PC-3 (cell line): ENCODE results near the gene JPT1.

ENCODE experiments used
- EZH2 ChIP-seq: fragments of 300-600 bp; sonication (generic); IDR thresholded peaks from one replicate; pipeline ENCODE4 v1.6.1; 2017; ENCODE audit warnings: antibody characterized with exemption, mild to moderate bottlenecking, low read length; ENCODE audit not compliant: unreplicated experiment
- TF ChIP-seq, protein P1 (sequence below): fragments of 300-600 bp; sonication (generic); conservative IDR thresholded peaks from 2 replicates; pipeline ENCODE4 v1.5.1; 2017; ENCODE audit warnings: antibody characterized with exemption, low read depth, mild to moderate bottlenecking, low read length

DNA sequence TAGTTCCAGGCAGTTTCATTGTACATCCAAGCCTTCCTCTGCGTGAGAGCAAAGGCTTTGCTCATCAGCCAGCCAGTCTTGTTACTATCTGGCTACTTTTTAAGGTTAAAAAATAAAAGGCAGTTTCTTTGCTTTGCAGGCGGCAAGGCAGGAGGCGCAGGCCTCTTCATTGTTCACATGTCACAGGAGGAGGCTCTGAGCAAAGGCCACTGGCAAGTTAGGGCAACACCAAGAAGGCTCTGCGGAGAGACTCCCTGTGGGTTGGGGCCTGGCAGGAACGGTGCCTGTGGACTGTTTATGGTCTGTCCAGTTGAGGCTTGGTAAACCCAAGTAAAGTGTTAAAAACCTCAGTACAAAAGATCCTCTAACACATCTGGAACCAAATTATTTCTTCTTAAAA lies 18.9 kb downstream of the JPT1 start:
- TF ChIP-seq, protein P1, sequence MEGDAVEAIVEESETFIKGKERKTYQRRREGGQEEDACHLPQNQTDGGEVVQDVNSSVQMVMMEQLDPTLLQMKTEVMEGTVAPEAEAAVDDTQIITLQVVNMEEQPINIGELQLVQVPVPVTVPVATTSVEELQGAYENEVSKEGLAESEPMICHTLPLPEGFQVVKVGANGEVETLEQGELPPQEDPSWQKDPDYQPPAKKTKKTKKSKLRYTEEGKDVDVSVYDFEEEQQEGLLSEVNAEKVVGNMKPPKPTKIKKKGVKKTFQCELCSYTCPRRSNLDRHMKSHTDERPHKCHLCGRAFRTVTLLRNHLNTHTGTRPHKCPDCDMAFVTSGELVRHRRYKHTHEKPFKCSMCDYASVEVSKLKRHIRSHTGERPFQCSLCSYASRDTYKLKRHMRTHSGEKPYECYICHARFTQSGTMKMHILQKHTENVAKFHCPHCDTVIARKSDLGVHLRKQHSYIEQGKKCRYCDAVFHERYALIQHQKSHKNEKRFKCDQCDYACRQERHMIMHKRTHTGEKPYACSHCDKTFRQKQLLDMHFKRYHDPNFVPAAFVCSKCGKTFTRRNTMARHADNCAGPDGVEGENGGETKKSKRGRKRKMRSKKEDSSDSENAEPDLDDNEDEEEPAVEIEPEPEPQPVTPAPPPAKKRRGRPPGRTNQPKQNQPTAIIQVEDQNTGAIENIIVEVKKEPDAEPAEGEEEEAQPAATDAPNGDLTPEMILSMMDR, result no peak
- no peak for TF ChIP-seq EZH2
